ENCODE data around the gene ROBO1.

ROBO1 gene

DNA sequence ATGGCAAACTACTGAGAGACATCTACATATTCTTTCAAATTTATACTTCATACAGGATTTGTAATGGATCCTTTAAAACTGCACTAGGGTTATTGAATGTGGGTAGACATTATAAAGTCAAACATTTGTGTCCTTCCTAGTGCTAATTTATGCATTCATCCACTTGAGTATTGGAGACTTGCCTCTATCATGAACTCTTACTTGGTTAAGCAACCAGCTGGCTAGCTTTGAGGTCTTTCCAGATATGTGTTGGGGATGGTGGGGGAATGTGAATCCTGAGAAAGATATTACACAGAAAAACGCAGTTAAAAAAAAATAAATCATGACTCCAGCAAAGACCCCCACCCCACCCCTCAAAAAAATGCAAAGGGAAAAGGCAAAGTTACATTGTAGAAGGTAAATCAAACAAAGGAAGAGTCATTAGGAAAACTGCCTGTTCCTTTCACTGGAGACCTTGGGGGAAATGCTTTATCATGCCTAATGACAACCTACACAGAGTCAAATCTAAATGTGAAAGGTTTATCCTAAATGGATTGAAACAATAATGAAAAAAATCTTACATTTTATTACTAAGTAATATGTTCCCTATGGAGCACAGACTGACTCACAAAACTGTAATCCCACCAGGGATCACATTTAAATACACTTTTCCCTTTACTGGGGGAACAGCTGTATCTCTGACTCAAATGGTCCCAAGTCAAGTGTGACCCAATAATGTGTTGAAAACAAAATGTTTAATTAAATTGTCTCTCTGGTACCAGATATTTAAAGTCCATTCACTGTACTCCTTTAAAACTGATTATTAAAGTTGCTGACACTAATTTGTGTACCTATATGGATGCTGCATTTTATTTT lies 522.3 kb downstream of the ROBO1 start:
- Mint-ChIP-seq H3K4me1 (no peaks in the 10 kb centered on the region), H3K27me3 (ENCODE audit: low read depth, poor library complexity) (no peaks in the 10 kb centered on the region), H3K27ac (no peak overlapping the region), H3K36me3 (ENCODE audit: low read depth) (no peaks in the 10 kb centered on the region), H3K4me3 (no peak overlapping the region), H3K9me3 (peaks cover 5% of the 10 kb centered on the region)
- TF ChIP-seq, protein P1, sequence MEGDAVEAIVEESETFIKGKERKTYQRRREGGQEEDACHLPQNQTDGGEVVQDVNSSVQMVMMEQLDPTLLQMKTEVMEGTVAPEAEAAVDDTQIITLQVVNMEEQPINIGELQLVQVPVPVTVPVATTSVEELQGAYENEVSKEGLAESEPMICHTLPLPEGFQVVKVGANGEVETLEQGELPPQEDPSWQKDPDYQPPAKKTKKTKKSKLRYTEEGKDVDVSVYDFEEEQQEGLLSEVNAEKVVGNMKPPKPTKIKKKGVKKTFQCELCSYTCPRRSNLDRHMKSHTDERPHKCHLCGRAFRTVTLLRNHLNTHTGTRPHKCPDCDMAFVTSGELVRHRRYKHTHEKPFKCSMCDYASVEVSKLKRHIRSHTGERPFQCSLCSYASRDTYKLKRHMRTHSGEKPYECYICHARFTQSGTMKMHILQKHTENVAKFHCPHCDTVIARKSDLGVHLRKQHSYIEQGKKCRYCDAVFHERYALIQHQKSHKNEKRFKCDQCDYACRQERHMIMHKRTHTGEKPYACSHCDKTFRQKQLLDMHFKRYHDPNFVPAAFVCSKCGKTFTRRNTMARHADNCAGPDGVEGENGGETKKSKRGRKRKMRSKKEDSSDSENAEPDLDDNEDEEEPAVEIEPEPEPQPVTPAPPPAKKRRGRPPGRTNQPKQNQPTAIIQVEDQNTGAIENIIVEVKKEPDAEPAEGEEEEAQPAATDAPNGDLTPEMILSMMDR (IDR thresholded peaks at IDR 0.05), result no peak
- DNase-seq, result no peak

DNA sequence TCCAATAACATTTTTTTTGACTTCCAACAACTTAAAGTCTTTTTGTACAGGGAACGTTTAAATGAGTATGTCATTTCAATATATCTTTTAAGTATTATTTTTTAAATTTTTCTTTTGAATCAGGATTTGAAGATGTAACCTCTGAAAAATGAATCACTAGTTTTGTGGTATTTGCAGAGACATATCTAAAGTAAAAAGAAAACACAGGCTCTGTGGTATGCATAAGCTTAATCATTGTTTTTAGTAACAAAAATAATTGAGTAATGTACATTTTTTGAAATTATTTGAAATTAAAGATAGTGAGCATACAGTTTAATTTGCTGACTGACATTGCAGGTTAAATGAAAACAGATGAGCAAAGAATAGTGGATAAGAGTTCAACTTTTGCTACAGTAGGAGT lies 531.3 kb downstream of the ROBO1 start:
- no peak for DNase-seq
- Mint-ChIP-seq H3K27me3 (ENCODE audit: low read depth, poor library complexity) (no peaks in the 10 kb centered on the region), H3K36me3 (ENCODE audit: low read depth) (no peaks in the 10 kb centered on the region), H3K4me1 (no peaks in the 10 kb centered on the region), H3K4me3 (no peak overlapping the region), H3K27ac (no peak overlapping the region), H3K9me3 (no peaks in the 10 kb centered on the region)
- TF ChIP-seq, protein P1 (IDR thresholded peaks at IDR 0.05), result no peak

DNA sequence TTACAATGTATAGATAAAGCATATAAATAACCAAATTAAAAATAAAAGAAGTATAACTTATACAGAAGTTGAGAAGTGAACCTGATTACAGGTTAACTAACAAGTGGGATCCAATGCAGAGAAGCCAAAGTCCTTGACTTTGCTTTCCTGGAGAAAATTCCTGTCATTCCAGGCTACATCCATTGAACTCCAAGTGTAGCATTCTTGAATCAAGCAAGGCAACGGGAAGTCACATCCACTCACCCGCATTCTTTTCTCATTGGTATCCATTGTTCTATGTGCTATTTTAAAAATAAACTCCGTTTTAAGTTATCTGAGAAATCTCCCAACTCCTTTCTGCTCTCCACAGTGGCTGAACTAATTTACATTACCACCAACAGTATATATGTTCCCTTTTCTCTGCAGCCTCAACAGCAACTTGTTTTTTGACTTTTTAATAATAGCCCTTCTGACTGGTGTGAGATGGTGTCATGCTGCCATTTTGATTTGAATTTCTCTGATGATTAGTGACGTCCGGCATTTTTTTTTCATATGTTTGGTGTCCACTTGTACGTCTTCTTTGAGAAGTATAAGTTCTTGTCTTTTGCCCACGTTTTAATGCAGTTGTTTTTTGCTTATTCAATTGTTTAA lies 534.3 kb downstream of the ROBO1 start:
- H3K36me3 Mint-ChIP-seq (ENCODE audit: low read depth), result no peaks in the 10 kb centered on the region
- TF ChIP-seq, protein P1 (IDR thresholded peaks at IDR 0.05), result no peak
- DNase-seq, result no peak
- peaks cover 8% of the 10 kb centered on the region for H3K9me3 Mint-ChIP-seq
- no peaks in the 10 kb centered on the region for H3K27me3 Mint-ChIP-seq (ENCODE audit: low read depth, poor library complexity)
- no peaks in the 10 kb centered on the region for H3K4me1 Mint-ChIP-seq
- H3K4me3 Mint-ChIP-seq, result no peak overlapping the region
- no peak overlapping the region for H3K27ac Mint-ChIP-seq

DNA sequence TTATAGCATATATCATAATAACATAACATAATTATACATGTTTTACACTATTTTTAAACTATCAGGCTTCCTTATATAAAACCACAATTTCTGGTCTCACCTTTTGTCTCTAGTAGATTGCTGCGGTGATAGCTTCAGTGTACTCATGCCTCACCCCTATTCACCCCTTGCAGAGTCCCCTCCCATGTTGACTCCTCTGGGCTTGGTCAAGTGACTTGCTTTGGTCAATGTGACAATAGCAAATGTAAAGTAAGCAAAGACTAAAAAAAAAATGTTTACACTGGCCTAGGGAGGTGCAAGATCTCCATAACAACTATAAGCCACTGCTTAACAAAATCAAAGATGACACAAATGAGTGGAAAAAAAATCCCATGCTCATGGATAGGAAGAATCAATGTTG lies 537.5 kb downstream of the ROBO1 start:
- Mint-ChIP-seq H3K4me1 (peaks cover 7% of the 10 kb centered on the region), H3K27me3 (ENCODE audit: low read depth, poor library complexity) (no peaks in the 10 kb centered on the region), H3K36me3 (ENCODE audit: low read depth) (no peaks in the 10 kb centered on the region), H3K27ac (no peak overlapping the region), H3K4me3 (no peak overlapping the region), H3K9me3 (peaks cover 8% of the 10 kb centered on the region)
- TF ChIP-seq, protein P1 (IDR thresholded peaks at IDR 0.05), result no peak
- DNase-seq, result no peak

DNA sequence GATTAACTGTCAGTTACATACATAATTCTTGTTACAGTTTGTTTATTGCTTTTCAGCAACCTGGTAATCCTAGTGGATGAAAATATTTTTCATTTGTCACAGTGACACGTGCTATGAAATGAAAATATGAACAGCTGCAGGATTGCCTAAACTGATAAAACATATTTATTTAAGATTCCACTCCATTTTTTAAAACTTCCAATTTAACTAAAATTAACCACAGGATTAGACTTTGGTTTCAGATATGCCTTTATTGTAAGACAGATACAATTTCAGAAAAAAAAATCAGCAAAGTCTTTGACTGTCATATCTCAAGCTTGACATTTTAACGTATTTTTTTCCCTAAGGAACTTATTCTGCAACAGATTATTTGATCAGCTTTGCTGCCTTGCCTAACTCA lies 550.7 kb downstream of the ROBO1 start:
- peaks cover 3% of the 10 kb centered on the region for H3K4me1 Mint-ChIP-seq
- H3K27me3 Mint-ChIP-seq (ENCODE audit: low read depth, poor library complexity), result no peaks in the 10 kb centered on the region
- no peaks in the 10 kb centered on the region for H3K9me3 Mint-ChIP-seq
- no peak overlapping the region for H3K4me3 Mint-ChIP-seq
- H3K27ac Mint-ChIP-seq, result no peak overlapping the region
- TF ChIP-seq, protein P1 (IDR thresholded peaks at IDR 0.05), result no peak
- H3K36me3 Mint-ChIP-seq (ENCODE audit: low read depth), result no peaks in the 10 kb centered on the region
- no peak for DNase-seq
